Fibroblast of gingiva (primary cell): ENCODE data around the gene BCAN.
"Not testable (repeated sequence)": the region's sequence is repeated elsewhere in the genome, so short reads cannot be mapped to it uniquely, and the experiment has no call there.

ENCODE experiments used
- DNase-seq: peaks from one replicate; pipeline ENCODE4 v3.0.0-alpha.2; 2011; ENCODE audit warnings: low read depth

BCAN gene

GRCh38 chr1:156641761-156642264 lies at the start of gene BCAN:
Gene BCAN, plus strand, starts transcription at chr1:156642117. Its CDS starts 3,938 bp downstream, at chr1:156646055.
- DNase-seq: no peak

- DNase-seq: no peak
Observed at GRCh38 chr1:156592158-156592909, 49.6 kb upstream of the BCAN start.

GRCh38 chr1:156592910-156593660 lies 48.8 kb upstream of the BCAN start:
- DNase-seq: no peak

GRCh38 chr1:156593661-156593989 lies 48.3 kb upstream of the BCAN start:
- DNase-seq: no peak

GRCh38 chr1:156594190-156594589 lies 47.7 kb upstream of the BCAN start:
- no peak for DNase-seq

- no peak for DNase-seq
Observed at GRCh38 chr1:156595016-156595415, 46.9 kb upstream of the BCAN start.

GRCh38 chr1:156596426-156596825 lies 45.5 kb upstream of the BCAN start:
- no peak for DNase-seq

GRCh38 chr1:156598125-156598524 lies 43.8 kb upstream of the BCAN start:
- DNase-seq: no peak

GRCh38 chr1:156598731-156599432 lies 43.0 kb upstream of the BCAN start:
- DNase-seq: no peak

- DNase-seq: no peak
Observed at GRCh38 chr1:156599811-156600210, 42.1 kb upstream of the BCAN start.

GRCh38 chr1:156600733-156601121 lies 41.2 kb upstream of the BCAN start:
- no peak for DNase-seq

- DNase-seq: peak; percentile 95
Observed at GRCh38 chr1:156601122-156601830, 40.6 kb upstream of the BCAN start, which contains the start of gene GPATCH4. Gene GPATCH4, minus strand, starts transcription at chr1:156601479.

- DNase-seq: no peak
Observed at GRCh38 chr1:156601892-156602291, 40.0 kb upstream of the BCAN start.

- DNase-seq: no peak
Observed at GRCh38 chr1:156602557-156602993, 39.3 kb upstream of the BCAN start.

- not testable (repeated sequence) for DNase-seq
Observed at GRCh38 chr1:156607344-156607743, 34.6 kb upstream of the BCAN start.

GRCh38 chr1:156608036-156608674 lies 33.8 kb upstream of the BCAN start:
- DNase-seq: peak; percentile 63

- no peak for DNase-seq
Observed at GRCh38 chr1:156608981-156609380, 32.9 kb upstream of the BCAN start.

- DNase-seq: not testable (repeated sequence)
Observed at GRCh38 chr1:156610072-156610471, 31.8 kb upstream of the BCAN start.

GRCh38 chr1:156612666-156613065 lies 29.3 kb upstream of the BCAN start:
- no peak for DNase-seq

GRCh38 chr1:156615946-156616345 lies 26.0 kb upstream of the BCAN start:
- DNase-seq: no peak

GRCh38 chr1:156616463-156616862 lies 25.5 kb upstream of the BCAN start:
- no peak for DNase-seq
